ENCODE results near the gene MEI4. TPM values are rescaled to one million over a fixed set of nuclear protein-coding genes. Genes with fewer than 3 reads are reported as not detected.
"Not testable (repeated sequence)": the region's sequence is repeated elsewhere in the genome, so short reads cannot be mapped to it uniquely, and the experiment has no call there.

The MEI4 gene
- total RNA-seq, 6 experiments from 2014 or later: not detected

- TF ChIP-seq CTCF (IDR thresholded peaks at IDR 0.05): no peak
- no peak overlapping the region for H3K27ac Mint-ChIP-seq
- peaks cover 4% of the 10 kb centered on the region; the same call in 1 of the 2 replicates for H3K36me3 Mint-ChIP-seq (ENCODE audit: low read depth)
- no peak for DNase-seq
- H3K9me3 Mint-ChIP-seq: peaks cover 19% of the 10 kb centered on the region
- no peak overlapping the region for H3K4me3 Mint-ChIP-seq
- no peaks in the 10 kb centered on the region for H3K27me3 Mint-ChIP-seq (ENCODE audit: insufficient read depth)
- no peaks in the 10 kb centered on the region for H3K4me1 Mint-ChIP-seq (ENCODE audit: low read depth)
These were observed 62.7 kb downstream of the MEI4 start for GRCh38 chr6:77715588-77715987.

- Mint-ChIP-seq H3K27me3 (ENCODE audit: insufficient read depth) (no peaks in the 10 kb centered on the region), H3K27ac (no peak overlapping the region), H3K4me1 (ENCODE audit: low read depth) (no peaks in the 10 kb centered on the region), H3K4me3 (no peak overlapping the region), H3K36me3 (ENCODE audit: low read depth) (peaks cover 4% of the 10 kb centered on the region; the same call in 1 of the 2 replicates), H3K9me3 (peaks cover 19% of the 10 kb centered on the region)
- no peak for TF ChIP-seq CTCF (IDR thresholded peaks at IDR 0.05)
- no peak for DNase-seq
These were observed 63.5 kb downstream of the MEI4 start for GRCh38 chr6:77716311-77716710.

- not testable (repeated sequence) for H3K27ac Mint-ChIP-seq; H3K4me1 Mint-ChIP-seq (ENCODE audit: low read depth); H3K36me3 Mint-ChIP-seq (ENCODE audit: low read depth); H3K27me3 Mint-ChIP-seq (ENCODE audit: insufficient read depth); DNase-seq; H3K4me3 Mint-ChIP-seq; H3K9me3 Mint-ChIP-seq
These were observed 83.2 kb downstream of the MEI4 start for GRCh38 chr6:77736010-77736409.

DNA sequence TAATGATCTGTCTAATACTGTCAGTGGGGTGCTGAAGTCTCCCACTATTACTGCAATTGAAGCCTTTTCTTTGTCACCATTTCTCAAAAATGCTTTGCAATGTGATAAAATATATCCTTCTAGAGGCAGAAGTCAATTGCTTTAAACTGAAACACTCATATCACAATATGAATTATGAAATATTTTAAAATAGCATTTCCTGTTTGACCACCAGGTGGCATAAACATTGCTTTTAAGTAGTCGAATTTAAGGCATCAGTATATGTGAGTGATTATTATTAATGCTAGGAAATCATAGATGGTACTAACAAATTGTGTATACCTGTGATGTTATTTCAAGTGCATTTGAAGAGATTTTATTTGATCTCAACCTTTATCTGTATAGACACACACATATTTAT, 87.5 kb downstream of the MEI4 start:
- H3K27ac Mint-ChIP-seq: no peak overlapping the region
- no peaks in the 10 kb centered on the region for H3K36me3 Mint-ChIP-seq (ENCODE audit: low read depth)

DNA sequence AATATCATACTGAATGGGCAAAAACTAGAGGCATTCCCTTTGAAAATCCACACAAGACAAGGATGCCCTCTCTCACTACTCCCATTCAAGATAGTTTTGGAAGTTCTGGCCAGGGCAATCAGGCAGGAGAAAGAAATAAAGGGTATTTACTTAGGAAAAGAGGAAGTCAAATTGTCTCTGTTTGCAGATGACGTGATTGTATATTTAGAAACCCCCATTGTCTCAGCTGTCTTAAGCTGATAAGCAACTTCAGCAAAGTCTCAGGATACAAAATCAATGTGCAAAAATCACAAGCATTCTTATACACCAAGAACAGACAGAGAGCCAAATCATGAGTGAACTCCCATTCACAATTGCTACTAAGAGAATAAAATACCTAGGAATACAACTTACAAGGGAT, 99.3 kb downstream of the MEI4 start:
- DNase-seq; H3K27ac Mint-ChIP-seq; H3K4me1 Mint-ChIP-seq (ENCODE audit: low read depth); H3K4me3 Mint-ChIP-seq; H3K27me3 Mint-ChIP-seq (ENCODE audit: insufficient read depth); H3K36me3 Mint-ChIP-seq (ENCODE audit: low read depth): not testable (repeated sequence)
- H3K9me3 Mint-ChIP-seq: peaks cover 17% of the 10 kb centered on the region

More for the DNA sequence above, 87.5 kb downstream of the MEI4 start:
- Mint-ChIP-seq H3K9me3 (peaks cover 19% of the 10 kb centered on the region; the same call in 1 of the 2 replicates), H3K27me3 (ENCODE audit: insufficient read depth) (peaks cover 2% of the 10 kb centered on the region; the same call in 1 of the 2 replicates), H3K4me3 (no peak overlapping the region), H3K4me1 (ENCODE audit: low read depth) (no peaks in the 10 kb centered on the region)
- peak; percentile 9 for DNase-seq
- peak; percentile 83 for TF ChIP-seq CTCF (IDR thresholded peaks at IDR 0.05)

DNA sequence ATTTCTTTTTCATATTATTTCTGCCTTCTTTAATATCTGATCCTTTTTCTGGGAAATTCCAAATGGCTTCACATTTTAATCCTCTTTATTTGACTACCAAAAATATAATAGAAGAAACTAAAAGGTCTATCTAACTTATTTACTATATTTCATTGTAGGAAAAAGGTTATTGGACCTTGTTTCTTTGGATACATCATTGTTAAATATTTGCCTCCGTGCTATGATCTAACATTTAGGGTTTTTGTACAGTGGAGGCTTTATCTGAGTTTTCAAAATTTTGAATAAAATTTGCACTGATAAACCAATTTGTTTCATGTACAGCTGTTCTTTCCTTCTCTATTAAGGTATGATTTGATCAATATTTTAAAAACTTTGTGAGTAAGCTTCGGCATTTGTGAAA, 109.5 kb downstream of the MEI4 start:
- H3K36me3 Mint-ChIP-seq (ENCODE audit: low read depth): no peaks in the 10 kb centered on the region
- H3K9me3 Mint-ChIP-seq: no peaks in the 10 kb centered on the region; the same call in 1 of the 2 replicates
- no peaks in the 10 kb centered on the region for H3K27me3 Mint-ChIP-seq (ENCODE audit: insufficient read depth)
- no peak overlapping the region for H3K27ac Mint-ChIP-seq
- no peak for DNase-seq
- H3K4me1 Mint-ChIP-seq (ENCODE audit: low read depth): no peaks in the 10 kb centered on the region
- TF ChIP-seq CTCF (IDR thresholded peaks at IDR 0.05): no peak
- H3K4me3 Mint-ChIP-seq: no peak overlapping the region

- H3K4me3 Mint-ChIP-seq: no peak overlapping the region
- no peaks in the 10 kb centered on the region; the same call in 1 of the 2 replicates for H3K9me3 Mint-ChIP-seq
- H3K27ac Mint-ChIP-seq: no peak overlapping the region
- TF ChIP-seq CTCF (IDR thresholded peaks at IDR 0.05): no peak
- H3K27me3 Mint-ChIP-seq (ENCODE audit: insufficient read depth): no peaks in the 10 kb centered on the region
- no peaks in the 10 kb centered on the region for H3K36me3 Mint-ChIP-seq (ENCODE audit: low read depth)
- H3K4me1 Mint-ChIP-seq (ENCODE audit: low read depth): no peaks in the 10 kb centered on the region
- no peak for DNase-seq
These were observed 110.3 kb downstream of the MEI4 start for GRCh38 chr6:77763124-77763523.
